ENCODE measurements around the gene POMC.
"Not testable (repeated sequence)": the region's sequence is repeated elsewhere in the genome, so short reads cannot be mapped to it uniquely, and the experiment has no call there.

POMC gene

GRCh38 chr2:25127646-25128045, 40.7 kb downstream of the POMC start:
- no peak for TF ChIP-seq CTCF (IDR thresholded peaks at IDR 0.05; ENCODE audit: insufficient read depth, low read depth, low read length, missing control alignments)
- DNase-seq (ENCODE audit: low read depth), result no peak
- H3K4me3 ChIP-seq (ENCODE audit: low read length), result no peak overlapping the region

GRCh38 chr2:25127071-25127470, 41.3 kb downstream of the POMC start:
- not testable (repeated sequence) for DNase-seq (ENCODE audit: low read depth); H3K4me3 ChIP-seq (ENCODE audit: low read length)

GRCh38 chr2:25125976-25126375, 42.4 kb downstream of the POMC start:
- no peak for TF ChIP-seq CTCF (IDR thresholded peaks at IDR 0.05; ENCODE audit: insufficient read depth, low read depth, low read length, missing control alignments)
- DNase-seq (ENCODE audit: low read depth), result no peak
- H3K4me3 ChIP-seq (ENCODE audit: low read length), result no peak overlapping the region

- DNase-seq (ENCODE audit: low read depth), result no peak
- TF ChIP-seq CTCF (IDR thresholded peaks at IDR 0.05; ENCODE audit: insufficient read depth, low read depth, low read length, missing control alignments), result no peak
- H3K4me3 ChIP-seq (ENCODE audit: low read length), result no peak overlapping the region
Observed at GRCh38 chr2:25125189-25125588, 43.2 kb downstream of the POMC start.

GRCh38 chr2:25123682-25124081, 44.7 kb downstream of the POMC start:
- no peak overlapping the region for H3K4me3 ChIP-seq (ENCODE audit: low read length)
- TF ChIP-seq CTCF (IDR thresholded peaks at IDR 0.05; ENCODE audit: insufficient read depth, low read depth, low read length, missing control alignments), result no peak
- no peak for DNase-seq (ENCODE audit: low read depth)

- no peak for TF ChIP-seq CTCF (IDR thresholded peaks at IDR 0.05; ENCODE audit: insufficient read depth, low read depth, low read length, missing control alignments)
- no peak overlapping the region for H3K4me3 ChIP-seq (ENCODE audit: low read length)
- DNase-seq (ENCODE audit: low read depth), result no peak
Observed at GRCh38 chr2:25122367-25122766, 46.0 kb downstream of the POMC start.

- no peak for DNase-seq (ENCODE audit: low read depth)
- no peak overlapping the region for H3K4me3 ChIP-seq (ENCODE audit: low read length)
- TF ChIP-seq CTCF (IDR thresholded peaks at IDR 0.05; ENCODE audit: insufficient read depth, low read depth, low read length, missing control alignments), result no peak
Observed at GRCh38 chr2:25119263-25119662, 49.1 kb downstream of the POMC start.

- no peak overlapping the region for H3K4me3 ChIP-seq (ENCODE audit: low read length)
- no peak for TF ChIP-seq CTCF (IDR thresholded peaks at IDR 0.05; ENCODE audit: insufficient read depth, low read depth, low read length, missing control alignments)
- no peak for DNase-seq (ENCODE audit: low read depth)
Observed at GRCh38 chr2:25116956-25117355, 51.4 kb downstream of the POMC start.

Data from epithelial cell of esophagus (primary cell).